Esophagus muscularis mucosa (tissue), 4 donors: ENCODE data around the gene ALG14. TPM values are rescaled to one million over a fixed set of nuclear protein-coding genes. Genes with fewer than 3 reads are reported as not detected.

Source experiments
- DNase-seq: peaks from one replicate; pipeline ENCODE4 v3.0.0-alpha.2; 2017; ENCODE audit errors: extremely low spot score
- H3K27ac ChIP-seq, 4 donors: fragments of 200-600 bp; sonication (generic); replicated peaks in 1 of 4; 1 replicate in 3 of 4; 2 replicates in 1 of 4; pipeline ENCODE4 v1.5.1; 2016 to 2019; ENCODE audit warnings: mild to moderate bottlenecking in 1 of 4
- H3K27me3 ChIP-seq, 4 donors: fragments of 200-600 bp; sonication (generic); one replicate each; pipeline versions ENCODE4 v1.5.1 to v1.6.0; 2016 to 2019
- H3K36me3 ChIP-seq, 4 donors: fragments of 200-600 bp; sonication (generic); one replicate each; pipeline ENCODE4 v1.5.1; 2016 to 2019
- H3K4me1 ChIP-seq, 4 donors: fragments of 200-600 bp; sonication (generic); one replicate each; pipeline ENCODE4 v1.5.1; 2016 to 2019
- H3K4me3 ChIP-seq, 4 donors: fragments of 200-600 bp; sonication (generic); 1 replicate in 2 of 4; 2 replicates in 2 of 4; pipeline ENCODE4 v1.5.1; 2016 to 2019; ENCODE audit warnings: mild to moderate bottlenecking in 4 of 4, moderate library complexity in 1 of 4
- H3K9me3 ChIP-seq, 4 donors: fragments of 200-600 bp; sonication (generic); 1 replicate in 3 of 4; 2 replicates in 1 of 4; pipeline ENCODE4 v1.5.1; 2016 to 2019
- CTCF ChIP-seq, 3 experiments: fragments of 200-600 bp in 2 of 3; fragments of 450-650 bp in 1 of 3; sonication (generic) in 2 of 3; IDR thresholded peaks; one replicate each; pipeline ENCODE4 v1.5.1; 2017 to 2019; ENCODE audit warnings: antibody characterized with exemption in 3 of 3, mild to moderate bottlenecking in 2 of 3, moderate library complexity in 1 of 3
- EP300 ChIP-seq: sonication (generic); formaldehyde crosslinking; IDR thresholded peaks from one replicate; pipeline ENCODE4 v1.6.1; 2017; ENCODE audit warnings: antibody characterized with exemption
- POLR2A ChIP-seq: fragments of 450-650 bp; IDR thresholded peaks from one replicate; pipeline ENCODE4 v1.6.1; 2017; ENCODE audit warnings: antibody characterized with exemption, moderate library complexity, mild to moderate bottlenecking, low read depth
- POLR2AphosphoS5 ChIP-seq, 2 donors: sonication (generic); formaldehyde crosslinking; IDR thresholded peaks; one replicate each; pipeline ENCODE4 v1.6.1; 2017; ENCODE audit warnings: antibody characterized with exemption in 2 of 2
- WGBS: methylation state at CpG from one replicate; pipeline ENCODE4 v1.1.5; 2018; 5-methylcytosine and 5-hydroxymethylcytosine counted together
- intact Hi-C: fragments of 100-400 bp; cut with DNase I; formaldehyde crosslinking; loops from one replicate; pipeline ENCODE4 v1.15.1; 2023
- total RNA-seq, 4 donors: library from RNA; depleted of rRNA; stranded (reverse); fragments of >200 nt; gene quantifications; one replicate each; pipeline versions ENCODE4 v1.1.0 to v1.2.1, GENCODE V29; 2016

The ALG14 gene
- under 1 TPM; 0.52 to 0.83 (median 0.74) TPM for total RNA-seq

GRCh38 chr1:95072532-95073419 lies at the start of gene ALG14:
TSS of gene ALG14 (minus strand) at chr1:95072951. CDS start at chr1:95072898, 53 bp downstream.
- H3K36me3 ChIP-seq, result no peaks in the 10 kb centered on the region
- H3K27me3 ChIP-seq, result no peaks in the 10 kb centered on the region
- peak; percentile 99 for DNase-seq
- WGBS, result under 1% methylated on average over 44 of the region's 53 CpGs
- peak within 1 kb of the TSS; percentile 75 to 80 (median 76) for H3K4me3 ChIP-seq
- intact Hi-C loops, result loop anchor here (5.0 kb wide), 1 partner anchor 160 kb away; the partner anchor contains the start of gene RWDD3
- TF ChIP-seq POLR2AphosphoS5 (IDR thresholded peaks at IDR 0.05) (peak; percentile 90 to 97), EP300 (no peak), POLR2A (no peak)
- H3K27ac ChIP-seq, result peak within 1 kb of the TSS; percentile 89 to 92 (median 90)
- H3K9me3 ChIP-seq, result no peaks in the 10 kb centered on the region
- H3K4me1 ChIP-seq, result peaks cover 3 to 22% (median 13%) of the 10 kb centered on the region in 4 donors

GRCh38 chr1:95122151-95122697 lies 49.5 kb upstream of the ALG14 start:
- H3K36me3 ChIP-seq, result no peaks in the 10 kb centered on the region
- WGBS, result 79% methylated on average over 8 of the region's 8 CpGs
- TF ChIP-seq CTCF (IDR thresholded peaks at IDR 0.05) (no peak), EP300 (no peak), POLR2AphosphoS5 (IDR thresholded peaks at IDR 0.05) (no peak), POLR2A (no peak)
- DNase-seq, result no peak
- no peaks in the 10 kb centered on the region for H3K9me3 ChIP-seq
- no peaks in the 10 kb centered on the region for H3K27me3 ChIP-seq
- H3K4me3 ChIP-seq, result no peak overlapping the region
- intact Hi-C loops, result no loop called here
- H3K27ac ChIP-seq, result no peak overlapping the region
- H3K4me1 ChIP-seq, result peaks cover 6 to 23% (median 16%) of the 10 kb centered on the region in 4 donors

- Histone ChIP-seq H3K36me3 (no peaks in the 10 kb centered on the region), H3K4me1 (peaks cover 6 to 31% (median 23%) of the 10 kb centered on the region in 4 donors), H3K9me3 (no peaks in the 10 kb centered on the region), H3K4me3 (no peak overlapping the region), H3K27me3 (no peaks in the 10 kb centered on the region), H3K27ac (no peak overlapping the region)
- TF ChIP-seq EP300, result no peak
- no peak for TF ChIP-seq POLR2A
- TF ChIP-seq CTCF (IDR thresholded peaks at IDR 0.05), result no peak
- no peak for TF ChIP-seq POLR2AphosphoS5 (IDR thresholded peaks at IDR 0.05)
- no peak for DNase-seq
- intact Hi-C loops, result loop anchor here (5.0 kb wide), 1 partner anchor 42 kb away; no protein-coding TSS in a partner anchor
Measured at GRCh38 chr1:95119273-95119672, 46.5 kb upstream of the ALG14 start.

- Histone ChIP-seq H3K9me3 (no peaks in the 10 kb centered on the region), H3K4me3 (no peak overlapping the region), H3K36me3 (no peaks in the 10 kb centered on the region), H3K4me1 (peaks cover 6 to 31% (median 23%) of the 10 kb centered on the region in 4 donors), H3K27me3 (no peaks in the 10 kb centered on the region), H3K27ac (no peak overlapping the region)
- 95% methylated on average over 6 of the region's 6 CpGs for WGBS
- DNase-seq, result no peak
- no peak for TF ChIP-seq EP300
- TF ChIP-seq POLR2AphosphoS5 (IDR thresholded peaks at IDR 0.05), result no peak
- TF ChIP-seq CTCF (IDR thresholded peaks at IDR 0.05), result no peak
- no peak for TF ChIP-seq POLR2A
- intact Hi-C loops, result loop anchor here (5.0 kb wide), 1 partner anchor 41 kb away; no protein-coding TSS in a partner anchor
Measured at GRCh38 chr1:95118710-95119109, 46.0 kb upstream of the ALG14 start.

GRCh38 chr1:95118067-95118499 lies 45.3 kb upstream of the ALG14 start:
- peak overlapping the region; percentile 71 to 83 (median 77) for H3K27ac ChIP-seq
- DNase-seq, result no peak
- peak overlapping the region; percentile 82 to 92 (median 85) for H3K4me3 ChIP-seq
- no peaks in the 10 kb centered on the region for H3K36me3 ChIP-seq
- 26% methylated on average over 10 of the region's 10 CpGs for WGBS
- no peaks in the 10 kb centered on the region for H3K9me3 ChIP-seq
- TF ChIP-seq EP300, result no peak
- no peak for TF ChIP-seq POLR2A
- no peak for TF ChIP-seq CTCF (IDR thresholded peaks at IDR 0.05)
- TF ChIP-seq POLR2AphosphoS5 (IDR thresholded peaks at IDR 0.05), result no peak
- H3K4me1 ChIP-seq, result peaks cover 6 to 31% (median 23%) of the 10 kb centered on the region in 4 donors
- intact Hi-C loops, result loop anchor here (5.0 kb wide), 1 partner anchor 41 kb away; no protein-coding TSS in a partner anchor
- H3K27me3 ChIP-seq, result no peaks in the 10 kb centered on the region
